HG02885 (cell line): Measurements from ENCODE around the gene BBS9.
"Not testable (repeated sequence)": the region's sequence is repeated elsewhere in the genome, so short reads cannot be mapped to it uniquely, and the experiment has no call there.

Experiments
- ATAC-seq: cut with Tn5 transposase; IDR thresholded peaks from one replicate; pipeline ENCODE4 v1.9.1; 2021; ENCODE audit warnings: mild to moderate bottlenecking; ENCODE audit not compliant: unreplicated experiment, poor library complexity

Gene BBS9

DNA sequence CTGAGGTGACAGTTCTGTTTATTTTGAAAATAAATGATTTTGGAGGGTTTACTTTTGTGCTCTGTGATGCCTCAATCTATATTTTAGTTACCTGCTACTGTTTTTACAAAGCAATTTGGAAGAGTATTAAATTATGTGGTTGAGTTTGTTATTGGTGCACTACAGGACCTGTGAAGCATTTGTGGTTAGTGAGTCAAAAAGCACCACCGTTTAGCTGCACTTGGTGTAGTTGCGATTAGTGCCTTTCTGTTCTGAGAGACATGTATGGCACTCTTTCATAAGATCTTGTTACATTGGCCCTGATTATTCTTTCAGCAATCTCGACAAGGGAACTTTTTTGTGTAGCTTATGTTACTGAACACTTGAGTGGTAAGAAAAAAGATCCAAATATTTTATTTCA, 132.2 kb downstream of the BBS9 start:
- ATAC-seq: peak; percentile 85

DNA sequence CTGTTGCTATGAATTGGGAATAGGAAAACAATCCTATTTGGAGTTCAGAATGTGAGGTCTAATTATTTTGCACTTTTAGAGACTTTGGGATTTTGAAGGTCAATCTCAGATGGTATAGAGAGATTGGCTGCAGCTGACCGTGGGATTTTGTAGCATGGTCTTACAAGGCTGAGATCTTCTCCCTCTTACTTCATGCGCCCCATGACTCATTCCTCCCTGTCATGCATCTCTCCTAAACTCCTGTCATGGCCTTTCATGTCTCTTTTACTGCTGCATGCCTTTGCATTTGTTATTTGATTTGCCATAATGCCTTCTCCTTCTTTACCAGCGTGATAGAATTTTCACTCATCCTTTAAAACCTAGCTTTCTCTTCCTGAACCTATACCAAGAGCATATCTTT, 133.1 kb downstream of the BBS9 start:
- ATAC-seq: no peak

DNA sequence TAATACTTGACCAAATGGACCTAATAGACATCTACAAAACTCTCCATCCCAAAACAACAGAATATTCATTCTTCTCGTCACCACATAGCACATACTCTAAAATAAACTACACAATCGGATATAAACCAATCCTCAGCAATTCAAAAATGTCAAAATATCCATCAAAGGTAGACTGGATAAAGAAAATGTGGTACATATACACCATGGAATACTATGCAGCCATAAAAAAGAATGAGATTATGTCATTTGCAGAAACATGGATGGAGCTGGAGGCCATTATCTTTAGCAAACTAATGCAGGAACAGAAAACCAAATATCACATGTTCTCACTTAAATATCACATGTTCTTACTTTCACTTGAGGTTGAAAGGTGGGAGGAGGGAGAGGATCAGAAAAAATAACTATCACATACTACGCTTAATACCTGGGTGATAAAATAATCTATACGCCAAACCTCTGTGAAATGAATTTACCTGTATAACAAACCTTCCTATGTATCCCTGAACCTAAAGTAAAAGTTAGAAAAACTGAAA, 142.5 kb downstream of the BBS9 start:
- not testable (repeated sequence) for ATAC-seq

DNA sequence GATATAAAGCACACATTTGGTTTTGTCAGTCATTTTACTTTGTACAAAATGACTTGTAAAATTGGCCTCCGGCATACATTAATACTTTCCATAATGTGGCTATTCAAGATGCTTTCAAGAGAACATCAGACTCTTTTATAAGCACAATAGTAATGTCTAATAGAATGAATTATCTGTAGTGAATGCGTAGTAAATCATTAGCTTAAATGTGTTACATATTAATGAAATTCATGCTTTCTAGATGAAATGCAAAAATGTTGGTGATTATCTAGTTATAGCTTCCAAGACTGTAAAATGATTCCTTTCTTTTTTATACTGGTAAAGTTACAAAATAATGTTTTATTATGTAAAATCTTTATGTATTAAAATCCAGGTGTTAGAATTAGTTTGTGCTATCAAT, 144.0 kb downstream of the BBS9 start:
- no peak for ATAC-seq

DNA sequence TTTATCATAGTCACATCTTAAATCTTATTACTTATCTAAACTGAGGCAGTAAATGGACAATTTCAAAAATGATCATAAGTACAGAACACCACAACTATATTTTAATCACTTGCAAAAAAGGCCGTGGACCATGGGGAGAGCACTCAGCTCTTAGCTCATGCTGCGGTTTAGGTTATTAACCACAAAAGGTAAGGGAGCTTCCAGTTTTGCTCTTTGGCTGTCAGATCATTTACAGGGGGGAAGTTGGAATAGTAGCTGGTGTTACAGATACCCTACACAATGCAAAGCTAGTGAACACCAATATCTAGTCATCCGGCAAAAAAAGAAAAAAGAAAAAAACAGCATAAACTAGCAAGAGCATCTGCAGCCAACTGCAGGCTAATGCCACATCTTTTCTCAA, 147.0 kb downstream of the BBS9 start:
- ATAC-seq: no peak

DNA sequence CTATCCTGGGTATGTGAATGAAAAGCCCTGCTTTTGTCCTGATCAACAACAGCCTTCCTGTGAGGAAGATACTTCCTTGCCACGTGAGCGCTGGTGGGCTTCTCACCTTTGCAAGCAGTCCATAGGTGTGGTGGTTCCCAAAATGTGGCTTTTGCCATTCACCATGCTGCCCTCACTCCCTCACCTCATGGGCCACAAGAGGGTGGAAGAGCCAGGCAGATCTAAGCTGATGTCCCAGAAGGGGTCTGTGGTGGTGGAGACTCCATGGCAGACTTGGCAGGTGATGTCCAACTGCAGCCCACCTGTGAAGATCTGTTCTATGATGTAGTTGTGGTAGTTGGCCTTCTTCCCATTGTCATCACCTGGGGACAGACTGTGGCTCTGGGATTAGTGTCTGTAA, 147.4 kb downstream of the BBS9 start:
- no peak for ATAC-seq

DNA sequence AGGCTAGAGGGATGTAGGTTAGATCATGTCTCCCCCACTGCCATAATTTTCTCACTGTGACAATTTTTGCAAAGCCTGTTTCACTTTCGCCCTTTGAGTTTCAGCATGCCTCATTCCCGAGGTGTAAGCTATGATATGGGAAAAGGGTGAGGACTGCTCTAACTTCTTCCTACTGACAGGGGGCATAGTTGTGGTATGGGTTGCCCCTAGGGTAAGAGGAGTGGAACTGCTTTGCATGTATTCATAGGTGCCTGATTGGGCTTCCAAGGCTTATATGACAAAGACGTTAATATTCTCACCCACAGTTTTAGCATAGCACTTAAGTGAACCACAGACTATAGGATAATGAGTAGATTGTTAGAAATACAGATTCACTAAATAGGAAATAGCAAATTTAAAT, 148.7 kb downstream of the BBS9 start:
- no peak for ATAC-seq

DNA sequence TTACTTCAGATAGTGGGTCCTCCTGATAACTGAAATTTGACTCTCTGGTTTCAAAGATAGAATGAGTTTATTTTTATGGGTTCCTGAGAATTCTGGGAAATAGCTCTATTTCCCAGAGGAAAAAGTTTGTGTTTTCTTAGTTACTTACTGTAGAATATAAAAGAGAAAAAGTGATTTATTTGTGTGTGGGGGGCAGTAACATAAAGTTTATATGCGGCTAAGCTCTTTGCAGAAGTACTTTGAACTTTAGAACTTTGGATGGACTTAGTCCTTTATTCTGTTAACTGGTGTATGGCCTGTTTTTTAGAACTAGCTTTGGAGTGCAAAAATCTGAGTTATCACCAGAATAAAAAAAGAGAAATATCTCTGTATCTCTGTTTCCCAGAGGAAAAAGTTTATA, 157.1 kb downstream of the BBS9 start:
- no peak for ATAC-seq

DNA sequence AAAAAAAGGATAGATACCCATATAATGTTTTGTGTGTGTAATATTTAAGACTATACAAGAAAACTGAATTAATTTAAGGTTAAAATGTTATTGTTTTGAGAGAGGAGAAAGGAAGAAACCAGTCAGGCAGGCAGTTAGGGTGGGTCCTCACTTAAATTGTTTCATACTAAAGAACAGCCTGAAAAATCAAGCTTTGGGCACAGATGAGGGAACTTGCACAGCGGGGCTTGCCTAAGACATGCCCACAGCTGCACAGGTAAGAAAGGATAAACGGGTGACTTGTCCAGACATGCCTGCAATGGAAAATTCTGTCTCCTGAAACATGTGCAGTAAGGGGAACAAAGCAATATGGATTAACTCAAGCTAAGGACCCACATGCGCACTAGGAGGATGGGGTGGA, 158.4 kb downstream of the BBS9 start:
- no peak for ATAC-seq

DNA sequence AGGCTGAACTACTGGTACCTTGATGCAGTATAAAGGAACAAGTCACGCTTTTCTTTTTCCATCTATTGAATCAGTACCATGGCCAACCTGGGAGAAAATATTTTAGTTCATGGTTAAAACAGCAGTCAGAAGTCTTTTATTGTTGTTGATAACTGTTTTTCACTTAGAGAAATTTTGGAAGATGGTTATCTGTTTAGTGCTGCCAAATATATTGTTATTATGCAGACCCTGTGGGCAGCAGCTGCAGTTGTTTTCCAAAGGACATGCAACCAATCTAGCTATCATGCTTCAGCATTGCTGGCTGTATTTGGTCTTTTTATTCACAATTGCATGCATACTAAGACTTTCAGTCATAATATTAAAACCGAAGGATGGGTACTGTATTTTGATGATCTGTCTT, 169.5 kb downstream of the BBS9 start:
- no peak for ATAC-seq

DNA sequence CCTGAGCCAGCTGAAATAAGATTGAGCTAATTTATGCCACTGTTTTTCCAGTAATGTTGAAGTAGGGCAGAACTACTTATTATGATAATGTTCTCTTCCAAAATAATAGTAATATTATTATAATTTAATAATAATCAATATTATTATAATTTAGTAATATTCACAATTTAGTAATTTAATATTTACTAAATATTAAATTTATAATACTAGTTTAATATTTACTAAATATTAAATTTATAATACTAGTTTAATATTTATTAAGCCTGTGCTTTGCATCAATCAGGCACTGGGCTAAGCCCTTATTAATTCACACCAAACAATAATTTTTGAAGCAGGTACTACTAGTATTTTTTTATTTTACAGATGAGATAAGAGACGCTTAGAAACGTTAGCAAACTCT, 170.1 kb downstream of the BBS9 start:
- ATAC-seq: no peak

DNA sequence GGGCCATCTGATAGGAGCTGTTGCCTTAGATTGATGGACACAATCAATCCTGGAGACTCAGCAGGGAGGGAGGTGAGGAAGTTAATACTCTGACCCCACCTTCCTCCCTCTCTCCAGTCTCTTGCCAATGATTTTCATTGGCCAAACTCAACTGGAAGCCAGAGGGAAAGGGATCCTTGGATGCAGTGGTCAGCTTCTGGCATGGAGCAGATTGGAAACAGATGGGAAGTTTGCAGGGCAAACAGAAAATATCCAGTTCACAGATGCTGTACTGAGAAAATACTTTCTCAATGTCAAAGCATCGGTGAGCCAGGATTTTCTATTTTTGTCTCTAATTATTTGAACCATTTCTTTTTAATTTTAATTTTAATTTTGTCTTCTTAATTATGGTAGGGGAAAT, 170.8 kb downstream of the BBS9 start:
- ATAC-seq: no peak

DNA sequence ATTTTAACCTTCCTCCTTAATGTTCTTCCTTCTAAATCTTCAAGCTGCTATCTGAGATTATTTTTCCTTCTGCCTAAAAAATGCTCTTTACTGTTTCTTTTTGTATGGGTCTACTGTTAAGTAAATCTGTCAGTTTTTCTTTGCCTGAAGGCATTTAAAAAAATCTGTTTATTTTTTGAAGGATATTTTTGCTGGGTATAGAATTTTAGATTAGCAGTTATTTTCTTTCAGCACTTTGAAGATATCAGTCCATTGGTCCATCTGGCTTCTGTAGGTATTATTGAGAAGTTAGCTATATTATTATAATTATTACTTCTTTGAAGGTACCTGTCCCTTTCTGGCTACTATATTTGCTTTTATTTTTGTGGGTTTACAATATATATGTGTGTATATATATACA, 171.4 kb downstream of the BBS9 start:
- no peak for ATAC-seq

DNA sequence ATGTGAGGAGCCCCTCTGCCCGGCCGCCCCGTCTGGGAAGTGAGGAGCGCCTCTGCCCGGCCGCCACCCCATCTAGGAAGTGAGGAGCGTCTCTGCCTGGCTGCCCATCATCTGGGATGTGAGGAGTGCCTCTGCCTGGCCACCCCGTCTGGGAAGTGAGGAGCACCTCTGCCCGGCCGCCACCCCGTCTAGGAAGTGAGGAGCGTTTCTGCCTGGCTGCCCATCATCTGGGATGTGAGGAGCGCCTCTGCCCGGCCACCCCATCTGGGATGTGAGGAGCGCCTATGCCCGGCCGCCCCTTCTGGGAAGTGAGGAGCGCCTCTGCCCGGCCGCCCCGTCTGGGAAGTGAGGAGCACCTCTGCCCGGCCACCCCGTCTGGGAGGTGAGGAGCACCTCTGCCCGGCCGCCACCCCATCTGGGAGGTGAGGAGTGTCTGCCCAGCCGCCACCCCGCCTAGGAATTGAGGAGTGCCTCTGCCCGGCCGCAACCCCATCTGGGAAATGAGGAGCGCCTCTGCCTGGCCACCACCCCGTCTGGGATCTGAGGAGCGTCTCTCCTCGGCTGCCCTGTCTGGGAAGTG, 174.7 kb downstream of the BBS9 start:
- ATAC-seq: not testable (repeated sequence)

DNA sequence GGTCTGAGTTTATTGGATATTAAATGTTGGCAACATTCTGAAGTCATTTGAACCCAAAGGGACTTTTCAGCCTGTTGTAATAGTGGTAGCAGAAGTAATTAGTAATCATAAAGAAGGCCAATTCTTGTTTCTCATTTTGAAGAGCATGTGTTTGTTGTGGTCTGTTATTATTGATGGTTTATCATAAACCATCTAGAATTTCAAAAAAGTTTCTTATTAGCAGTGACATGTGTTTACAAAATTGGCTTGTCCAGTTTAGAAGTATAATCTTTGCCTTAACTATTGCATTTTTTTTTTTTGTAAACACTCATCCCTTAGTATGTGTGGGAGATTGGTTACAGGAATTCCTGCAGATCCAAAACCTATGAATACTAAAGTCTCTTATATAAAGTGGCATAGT, 177.8 kb downstream of the BBS9 start:
- ATAC-seq: no peak

DNA sequence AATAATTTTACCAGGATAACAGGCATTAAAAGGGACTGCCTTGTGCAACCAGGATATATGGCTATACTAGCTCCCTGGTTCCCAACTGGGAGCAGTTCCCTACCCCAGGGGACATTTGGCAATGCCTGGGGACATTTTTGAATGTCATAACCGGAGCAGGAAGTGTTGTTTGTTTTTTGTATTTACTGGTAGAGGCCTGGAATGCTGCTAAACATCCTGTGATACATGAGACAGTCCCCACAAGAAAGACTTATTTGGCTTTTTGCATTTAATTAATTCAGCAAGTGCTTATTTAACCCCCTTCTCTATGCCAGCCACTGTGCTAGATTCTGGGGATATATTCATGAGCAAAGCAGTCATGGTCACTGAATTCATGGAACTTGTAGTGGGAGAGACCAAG, 181.2 kb downstream of the BBS9 start:
- ATAC-seq: no peak

DNA sequence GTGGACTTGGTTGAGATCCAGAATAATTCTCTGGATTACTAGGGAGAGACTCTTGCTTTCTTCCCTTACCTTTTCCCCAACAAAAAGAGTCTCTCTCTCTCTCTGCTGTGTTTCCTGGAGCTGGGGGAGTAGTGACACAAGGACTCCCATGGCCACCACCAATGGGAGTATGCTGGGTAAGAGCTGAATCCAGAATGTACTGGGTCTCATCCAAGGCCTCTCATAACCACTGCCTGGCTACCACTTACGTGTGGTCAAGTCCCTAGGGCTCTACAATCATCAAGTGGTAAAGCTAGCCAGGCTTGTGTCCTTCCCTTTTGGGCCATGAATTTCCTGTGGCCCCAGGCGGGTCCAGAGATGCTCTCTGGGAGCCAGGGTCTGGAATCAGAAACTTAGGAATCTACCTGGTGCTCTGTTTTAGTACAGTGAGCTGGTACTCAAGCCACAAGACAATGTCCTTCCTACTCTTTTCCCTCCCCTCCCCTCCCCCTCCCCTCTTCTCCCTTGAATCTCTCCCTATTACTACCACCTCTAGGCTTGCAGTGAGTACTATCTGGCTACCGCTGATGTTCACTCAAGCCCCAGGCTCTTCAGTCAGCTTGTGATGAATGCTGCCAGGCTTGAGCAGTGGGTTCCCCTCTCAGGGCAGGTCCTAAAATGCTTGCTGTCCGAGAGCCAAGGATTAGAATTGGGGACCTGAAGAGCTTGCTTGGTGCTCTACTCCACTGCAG, 196.6 kb downstream of the BBS9 start:
- ATAC-seq: no peak

DNA sequence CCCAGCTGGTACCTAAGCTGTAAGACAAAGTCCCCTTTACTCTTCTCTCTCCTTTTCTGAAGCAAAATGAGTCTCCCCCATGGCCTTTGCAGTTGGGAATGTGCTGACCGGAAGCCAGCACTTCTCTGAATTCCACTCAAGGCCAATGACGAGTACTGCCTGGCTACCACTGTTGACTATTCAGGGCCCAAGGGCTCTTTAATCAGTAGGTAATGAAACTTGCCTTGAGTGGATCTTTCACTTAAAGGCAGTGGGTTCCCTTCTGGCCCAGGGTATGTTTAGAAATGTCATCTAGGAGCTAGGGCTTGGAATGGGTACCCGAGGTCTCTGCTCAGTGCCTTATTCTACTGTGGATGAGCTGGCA, 197.1 kb downstream of the BBS9 start:
- ATAC-seq: no peak

DNA sequence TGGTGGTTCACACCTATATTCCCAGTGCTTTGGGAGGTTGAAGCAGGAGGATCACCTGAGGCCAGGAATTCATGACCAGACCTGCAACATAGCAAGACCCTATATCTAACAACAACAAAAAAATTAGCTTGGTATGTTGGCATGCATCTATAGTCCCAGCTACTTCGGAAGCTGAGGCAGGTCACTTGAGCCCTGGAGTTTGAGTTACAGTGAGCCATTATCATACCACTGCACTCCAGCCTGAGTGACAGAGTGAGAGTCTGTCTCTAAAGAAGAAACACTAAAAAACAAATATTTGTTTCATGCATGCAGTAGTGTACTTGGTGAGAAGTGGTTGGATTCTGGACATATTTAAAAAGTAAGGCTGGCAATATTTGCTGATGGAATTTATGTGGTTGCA, 198.1 kb downstream of the BBS9 start:
- no peak for ATAC-seq

DNA sequence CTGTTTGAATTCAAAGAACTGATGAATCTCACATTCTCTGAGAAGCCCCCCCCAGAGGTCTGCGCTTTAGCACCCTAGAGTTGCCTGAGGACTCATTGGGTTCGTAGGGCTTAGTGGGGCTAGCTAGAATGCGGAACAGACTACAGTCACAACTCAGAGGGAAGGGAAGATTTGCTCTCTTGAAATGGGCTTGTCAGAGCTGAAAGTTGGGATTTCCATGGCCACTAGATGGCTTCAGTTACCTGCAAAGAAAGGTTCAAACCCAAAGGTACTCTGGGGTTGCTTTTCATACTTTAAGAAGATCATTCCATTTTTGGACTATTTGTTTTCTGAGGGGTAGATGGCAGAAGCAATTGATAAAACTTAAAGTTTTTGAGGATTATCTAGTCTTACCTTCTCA, 205.0 kb downstream of the BBS9 start:
- ATAC-seq: peak; percentile 44

DNA sequence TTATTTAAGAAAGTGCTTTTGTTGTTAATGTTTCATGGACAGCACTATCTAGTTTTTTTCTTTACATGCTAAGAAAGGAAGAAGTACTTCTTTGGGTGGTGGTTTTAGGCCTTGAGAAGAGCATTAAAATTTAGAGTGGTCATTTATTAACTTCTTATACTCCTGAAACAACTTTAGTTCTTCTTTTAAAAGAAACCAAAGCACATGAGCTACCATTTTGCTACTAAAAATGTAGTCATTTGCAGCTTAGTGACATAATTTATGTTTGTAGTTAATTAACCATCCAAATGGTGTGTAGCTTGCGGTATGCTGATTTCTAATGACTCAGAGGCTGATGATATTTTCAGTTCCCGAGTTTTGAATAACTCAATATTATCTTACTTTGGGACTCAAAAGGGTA, 207.5 kb downstream of the BBS9 start:
- no peak for ATAC-seq

DNA sequence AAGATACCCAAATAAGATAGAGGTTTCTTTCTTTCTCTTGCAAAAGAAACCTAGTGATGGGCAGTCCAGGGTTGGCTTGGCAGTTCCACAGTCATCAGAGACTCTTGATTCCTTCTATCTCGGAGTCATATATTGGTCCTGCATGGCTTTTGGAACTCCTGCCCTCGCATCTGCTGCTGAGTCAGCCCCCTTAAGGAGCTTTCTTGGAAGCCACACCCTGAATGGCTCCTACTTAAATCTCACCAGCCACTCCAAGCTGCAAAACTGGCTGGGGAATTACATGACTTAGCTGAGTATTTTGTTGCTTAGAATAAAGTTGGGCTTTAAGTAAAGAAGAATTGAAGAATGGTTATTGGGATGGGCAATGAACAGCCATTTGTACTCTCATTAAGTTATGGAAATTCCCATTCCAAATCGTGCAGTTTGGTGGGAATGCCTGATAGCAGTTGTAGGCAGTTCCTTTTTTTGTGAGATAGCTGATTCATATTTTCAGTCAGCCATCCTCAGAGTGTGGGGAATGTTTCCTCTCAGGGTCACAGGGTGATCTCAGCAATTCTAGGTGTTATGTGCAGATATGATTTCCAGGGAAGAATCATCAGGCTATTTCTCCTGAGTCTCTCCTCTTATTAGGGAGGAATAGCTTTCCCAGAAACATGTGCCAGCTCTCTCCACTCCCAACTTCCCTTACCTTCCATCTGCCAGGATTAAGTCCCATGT, 209.9 kb downstream of the BBS9 start:
- no peak for ATAC-seq
